GM23338 (cell line): ENCODE results near the gene RPH3AL. TPM values are rescaled to one million over a fixed set of nuclear protein-coding genes. Genes with fewer than 3 reads are reported as not detected.

Source experiments
- ATAC-seq: fragments of 200-7000 bp; cut with Tn5 transposase; 3 replicates; pipeline ENCODE4 v1.9.1; 2020
- DNase-seq: peaks from one replicate; pipeline ENCODE4 v3.0.0-alpha.2; 2015; ENCODE audit warnings: low spot score
- H2AFZ ChIP-seq: fragments of 200-600 bp; sonication (generic); 2 replicates; pipeline ENCODE4 v1.8.0; 2016; ENCODE audit warnings: antibody characterized with exemption, mild to moderate bottlenecking, moderate library complexity
- H3F3A ChIP-seq: fragments of 200-600 bp; sonication (generic); replicated peaks from 2 replicates; pipeline ENCODE4 v1.8.0; 2017; ENCODE audit warnings: antibody characterized with exemption, mixed run types, low read depth
- H3K27ac ChIP-seq: fragments of 200-600 bp; sonication (generic); 2 replicates; pipeline ENCODE4 v1.6.1; 2016; ENCODE audit warnings: low read depth
- H3K27me3 ChIP-seq: fragments of 200-600 bp; sonication (generic); 2 replicates; pipeline ENCODE4 v1.8.0; 2016; ENCODE audit warnings: mild to moderate bottlenecking, mixed run types, moderate library complexity; ENCODE audit not compliant: insufficient read depth
- H3K36me3 ChIP-seq: fragments of 200-600 bp; sonication (generic); 2 replicates; pipeline ENCODE4 v1.8.0; 2016; ENCODE audit warnings: mild to moderate bottlenecking; ENCODE audit not compliant: insufficient read depth
- H3K4me1 ChIP-seq: fragments of 200-600 bp; sonication (generic); 2 replicates; pipeline ENCODE4 v1.8.0; 2016; ENCODE audit warnings: mild to moderate bottlenecking, moderate library complexity; ENCODE audit not compliant: insufficient read depth
- H3K4me2 ChIP-seq: fragments of 200-600 bp; sonication (generic); 2 replicates; pipeline ENCODE4 v1.7.1; 2017; ENCODE audit warnings: mixed run types
- H3K4me3 ChIP-seq: fragments of 200-600 bp; sonication (generic); 2 replicates; pipeline ENCODE4 v1.6.1; 2016; ENCODE audit warnings: mixed run types
- H3K79me2 ChIP-seq: fragments of 200-600 bp; sonication (generic); replicated peaks from 2 replicates; pipeline ENCODE4 v1.8.0; 2017; ENCODE audit warnings: mild to moderate bottlenecking; ENCODE audit not compliant: insufficient read depth
- H3K9me2 ChIP-seq: fragments of 200-600 bp; sonication (generic); 2 replicates; pipeline ENCODE4 v1.8.0; 2017; ENCODE audit not compliant: insufficient read depth
- H4K20me1 ChIP-seq: fragments of 200-600 bp; sonication (generic); replicated peaks from 2 replicates; pipeline ENCODE4 v1.8.0; 2017; ENCODE audit warnings: mild to moderate bottlenecking; ENCODE audit not compliant: insufficient read depth
- H3K27ac Mint-ChIP-seq: 2 replicates; pipeline ENCODE4 v1.8.0; 2020; ENCODE audit warnings: inconsistent platforms, mild to moderate bottlenecking, moderate library complexity, mixed read lengths
- H3K27me3 Mint-ChIP-seq: 3 replicates; pipeline ENCODE4 v1.8.0; 2022; ENCODE audit warnings: low read depth, mild to moderate bottlenecking, moderate library complexity, mixed read lengths, inconsistent platforms; ENCODE audit not compliant: insufficient read depth, poor library complexity
- H3K36me3 Mint-ChIP-seq: 3 replicates; pipeline ENCODE4 v1.8.0; 2021; ENCODE audit warnings: low read depth, mild to moderate bottlenecking, inconsistent platforms, moderate library complexity, mixed read lengths
- H3K4me1 Mint-ChIP-seq: 3 replicates; pipeline ENCODE4 v1.8.0; 2020; ENCODE audit warnings: mild to moderate bottlenecking, inconsistent platforms, mixed read lengths
- H3K4me3 Mint-ChIP-seq: 3 replicates; pipeline ENCODE4 v1.8.0; 2021; ENCODE audit warnings: moderate library complexity, mild to moderate bottlenecking, inconsistent platforms, mixed read lengths
- H3K9me3 Mint-ChIP-seq: 3 replicates; pipeline ENCODE4 v1.8.0; 2020; ENCODE audit warnings: moderate library complexity, mild to moderate bottlenecking, inconsistent platforms, mixed read lengths
- CREB1 ChIP-seq: fragments of 250-450 bp; sonication (Bioruptor Pico); IDR thresholded peaks from 2 replicates; pipeline ENCODE4 v1.5.0; 2020; ENCODE audit warnings: low read depth, mild to moderate bottlenecking, moderate library complexity
- JUNB ChIP-seq: IDR thresholded peaks from one replicate; pipeline ENCODE4 v1.6.1; 2016; ENCODE audit warnings: antibody characterized with exemption; ENCODE audit not compliant: unreplicated experiment
- NANOG ChIP-seq: IDR thresholded peaks from 2 replicates; pipeline ENCODE4 v1.6.1; 2016; ENCODE audit warnings: antibody characterized with exemption, borderline replicate concordance
- STAT1 ChIP-seq: IDR thresholded peaks from one replicate; pipeline ENCODE4 v1.6.1; 2016; ENCODE audit warnings: antibody characterized with exemption; ENCODE audit not compliant: unreplicated experiment
- polyA plus RNA-seq: library from polyadenylated mRNA; unstranded; fragments of >200 nt; fragmentation: Nextera tagmentation; extraction: Ambion mirVana; gene quantifications from 2 replicates; pipeline ENCODE4 v1.2.1, GENCODE V29; 2016
- total RNA-seq: library from RNA; depleted of rRNA; stranded (reverse); fragments of >200 nt; shearing (Covaris generic); gene quantifications from 2 replicates; pipeline ENCODE4 v1.2.3, GENCODE V29; 2014
- TF ChIP-seq, protein P1 (sequence below): IDR thresholded peaks from 2 replicates; pipeline ENCODE4 v1.6.1; 2016; ENCODE audit warnings: antibody characterized with exemption
- TF ChIP-seq, protein P2 (sequence below), 2 experiments: fragments of 200-600 bp in 1 of 2; sonication (generic) in 1 of 2; conservative IDR thresholded peaks; 2 replicates each; pipeline versions ENCODE4 v1.5.1 to v1.6.1; 2016 to 2017; ENCODE audit warnings: antibody characterized with exemption in 2 of 2, low read depth in 2 of 2, mild to moderate bottlenecking in 2 of 2, moderate library complexity in 1 of 2
- TF ChIP-seq, protein P3 (sequence below): IDR thresholded peaks from one replicate; pipeline ENCODE4 v1.6.1; 2018; ENCODE audit warnings: antibody characterized with exemption; ENCODE audit not compliant: unreplicated experiment

RPH3AL gene
- total and polyA plus RNA-seq, 2 experiments from 2014 or later: 2.7 to 6.3 TPM

DNA sequence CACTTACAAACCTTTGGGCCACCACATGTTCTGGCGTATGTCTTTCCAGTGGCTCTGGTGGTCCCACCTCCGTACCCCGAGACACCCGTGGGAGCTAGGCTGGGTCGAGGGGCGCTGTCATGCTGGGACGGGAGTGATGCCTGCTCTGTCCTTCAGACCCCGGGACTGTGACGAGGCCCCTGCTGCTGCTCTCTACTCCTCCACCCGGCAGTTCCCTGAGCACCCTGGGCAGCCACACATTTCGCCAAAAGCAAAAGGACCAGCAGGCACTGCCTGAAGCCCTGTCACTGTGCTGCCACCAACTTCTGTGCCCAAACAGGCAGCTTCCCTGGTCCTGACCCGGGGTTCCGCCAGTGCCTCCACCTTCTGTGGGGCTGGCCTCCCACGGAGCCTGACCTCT is 186.7 kb downstream of the RPH3AL start (continued):
- TF ChIP-seq, protein P1, sequence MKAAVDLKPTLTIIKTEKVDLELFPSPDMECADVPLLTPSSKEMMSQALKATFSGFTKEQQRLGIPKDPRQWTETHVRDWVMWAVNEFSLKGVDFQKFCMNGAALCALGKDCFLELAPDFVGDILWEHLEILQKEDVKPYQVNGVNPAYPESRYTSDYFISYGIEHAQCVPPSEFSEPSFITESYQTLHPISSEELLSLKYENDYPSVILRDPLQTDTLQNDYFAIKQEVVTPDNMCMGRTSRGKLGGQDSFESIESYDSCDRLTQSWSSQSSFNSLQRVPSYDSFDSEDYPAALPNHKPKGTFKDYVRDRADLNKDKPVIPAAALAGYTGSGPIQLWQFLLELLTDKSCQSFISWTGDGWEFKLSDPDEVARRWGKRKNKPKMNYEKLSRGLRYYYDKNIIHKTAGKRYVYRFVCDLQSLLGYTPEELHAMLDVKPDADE: no peak
- TF ChIP-seq STAT1: no peak
- no peak for TF ChIP-seq NANOG

DNA sequence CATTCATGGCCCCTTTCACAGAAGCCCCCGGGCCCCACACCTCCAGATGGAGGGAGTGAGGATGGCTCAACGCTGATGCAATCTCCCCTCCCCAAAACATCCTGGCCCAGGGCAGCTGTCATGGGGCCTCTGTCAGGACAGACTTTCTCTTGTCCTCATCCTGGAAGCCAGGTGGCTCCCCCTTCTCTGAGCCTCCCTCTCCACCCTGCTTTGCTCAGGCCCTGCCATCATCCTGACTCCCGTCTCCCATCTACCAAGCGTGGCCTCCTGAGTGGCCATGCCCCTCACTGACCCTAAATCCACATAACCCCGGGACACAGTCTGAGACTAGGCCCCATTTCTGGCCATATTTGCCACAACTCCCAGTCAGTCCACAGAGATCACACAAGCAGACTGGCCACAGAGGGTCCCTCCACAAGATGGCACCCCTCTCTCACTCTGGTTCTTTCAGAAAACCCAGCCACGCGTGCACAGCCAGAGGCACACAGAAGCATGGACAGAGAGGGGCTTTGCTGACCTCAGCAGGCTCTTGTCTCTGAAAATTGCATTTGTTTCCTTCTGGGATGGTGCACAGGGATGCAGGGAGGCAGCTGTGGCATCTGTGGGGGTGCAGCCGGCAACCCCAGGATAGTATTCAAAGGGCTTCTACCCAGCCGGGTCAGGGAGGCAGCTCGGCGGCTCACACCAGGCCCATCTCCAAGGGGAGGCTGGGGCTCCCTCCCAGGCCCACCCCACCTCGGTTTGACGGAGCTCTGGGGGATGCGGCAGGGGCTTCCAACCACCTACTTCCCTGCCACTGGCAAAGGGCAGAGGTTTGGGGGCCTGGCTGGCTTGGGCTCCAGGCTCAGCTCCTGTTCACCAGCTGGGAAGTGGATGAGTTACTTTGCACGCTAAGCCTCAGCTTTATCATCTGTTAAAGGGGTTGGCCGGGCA is 188.0 kb downstream of the RPH3AL start:
- no peak for TF ChIP-seq NANOG
- TF ChIP-seq, protein P2, sequence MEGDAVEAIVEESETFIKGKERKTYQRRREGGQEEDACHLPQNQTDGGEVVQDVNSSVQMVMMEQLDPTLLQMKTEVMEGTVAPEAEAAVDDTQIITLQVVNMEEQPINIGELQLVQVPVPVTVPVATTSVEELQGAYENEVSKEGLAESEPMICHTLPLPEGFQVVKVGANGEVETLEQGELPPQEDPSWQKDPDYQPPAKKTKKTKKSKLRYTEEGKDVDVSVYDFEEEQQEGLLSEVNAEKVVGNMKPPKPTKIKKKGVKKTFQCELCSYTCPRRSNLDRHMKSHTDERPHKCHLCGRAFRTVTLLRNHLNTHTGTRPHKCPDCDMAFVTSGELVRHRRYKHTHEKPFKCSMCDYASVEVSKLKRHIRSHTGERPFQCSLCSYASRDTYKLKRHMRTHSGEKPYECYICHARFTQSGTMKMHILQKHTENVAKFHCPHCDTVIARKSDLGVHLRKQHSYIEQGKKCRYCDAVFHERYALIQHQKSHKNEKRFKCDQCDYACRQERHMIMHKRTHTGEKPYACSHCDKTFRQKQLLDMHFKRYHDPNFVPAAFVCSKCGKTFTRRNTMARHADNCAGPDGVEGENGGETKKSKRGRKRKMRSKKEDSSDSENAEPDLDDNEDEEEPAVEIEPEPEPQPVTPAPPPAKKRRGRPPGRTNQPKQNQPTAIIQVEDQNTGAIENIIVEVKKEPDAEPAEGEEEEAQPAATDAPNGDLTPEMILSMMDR (conservative IDR thresholded peaks at IDR 0.05; ENCODE audit: low read depth in 2 of 2): peak; percentile 65 to 90
- Mint-ChIP-seq H3K4me3 (no peak overlapping the region), H3K36me3 (no peaks in the 10 kb centered on the region), H3K4me1 (no peaks in the 10 kb centered on the region; the same call in 2 of the 3 replicates), H3K9me3 (no peaks in the 10 kb centered on the region), H3K27ac (peak overlapping the region; percentile 72), H3K27me3 (peaks cover 2% of the 10 kb centered on the region)
- H3K79me2 ChIP-seq: no peaks in the 10 kb centered on the region
- H4K20me1 ChIP-seq: no peaks in the 10 kb centered on the region
- H3K4me3 ChIP-seq: no peak overlapping the region
- no peaks in the 10 kb centered on the region for H3K9me2 ChIP-seq
- no peak overlapping the region for H3K4me2 ChIP-seq
- no peak overlapping the region for H3K27ac ChIP-seq
- no peaks in the 10 kb centered on the region for H3K4me1 ChIP-seq
- no peaks in the 10 kb centered on the region for H3K27me3 ChIP-seq
- no peaks in the 10 kb centered on the region for H3K36me3 ChIP-seq
- no peaks in the 10 kb centered on the region for H3F3A ChIP-seq
- no peak overlapping the region for H2AFZ ChIP-seq
- ATAC-seq: peak; percentile 88
- DNase-seq: peak; percentile 68

DNA sequence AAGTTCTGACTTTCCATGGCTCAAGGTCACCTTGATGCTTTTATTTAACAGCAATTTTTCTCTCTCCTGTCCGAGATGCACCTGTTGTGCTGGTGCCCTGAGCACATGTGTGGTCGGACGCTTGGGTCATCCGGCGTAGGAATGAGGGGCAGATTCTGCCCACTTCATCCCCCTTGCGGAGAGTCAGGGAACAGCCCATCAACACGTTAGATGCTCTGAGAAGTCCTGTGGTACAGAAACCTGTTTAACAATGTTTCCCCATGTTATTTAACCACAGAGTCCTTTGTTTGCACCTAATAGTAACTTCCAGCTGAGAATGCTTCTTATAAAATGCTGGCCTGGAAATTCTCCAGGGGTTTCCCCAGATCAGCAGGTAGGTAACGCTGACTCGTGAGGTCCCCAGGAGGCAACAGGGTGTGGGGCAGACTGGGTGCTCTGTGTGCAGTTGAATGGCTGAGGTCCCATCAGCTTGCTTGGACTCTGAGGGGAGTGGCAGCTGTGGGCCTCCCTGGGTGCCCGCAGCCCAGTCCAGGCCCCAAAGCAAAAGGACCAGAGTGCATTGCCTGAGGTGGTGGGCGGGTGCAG is 189.0 kb downstream of the RPH3AL start:
- TF ChIP-seq, protein P3, sequence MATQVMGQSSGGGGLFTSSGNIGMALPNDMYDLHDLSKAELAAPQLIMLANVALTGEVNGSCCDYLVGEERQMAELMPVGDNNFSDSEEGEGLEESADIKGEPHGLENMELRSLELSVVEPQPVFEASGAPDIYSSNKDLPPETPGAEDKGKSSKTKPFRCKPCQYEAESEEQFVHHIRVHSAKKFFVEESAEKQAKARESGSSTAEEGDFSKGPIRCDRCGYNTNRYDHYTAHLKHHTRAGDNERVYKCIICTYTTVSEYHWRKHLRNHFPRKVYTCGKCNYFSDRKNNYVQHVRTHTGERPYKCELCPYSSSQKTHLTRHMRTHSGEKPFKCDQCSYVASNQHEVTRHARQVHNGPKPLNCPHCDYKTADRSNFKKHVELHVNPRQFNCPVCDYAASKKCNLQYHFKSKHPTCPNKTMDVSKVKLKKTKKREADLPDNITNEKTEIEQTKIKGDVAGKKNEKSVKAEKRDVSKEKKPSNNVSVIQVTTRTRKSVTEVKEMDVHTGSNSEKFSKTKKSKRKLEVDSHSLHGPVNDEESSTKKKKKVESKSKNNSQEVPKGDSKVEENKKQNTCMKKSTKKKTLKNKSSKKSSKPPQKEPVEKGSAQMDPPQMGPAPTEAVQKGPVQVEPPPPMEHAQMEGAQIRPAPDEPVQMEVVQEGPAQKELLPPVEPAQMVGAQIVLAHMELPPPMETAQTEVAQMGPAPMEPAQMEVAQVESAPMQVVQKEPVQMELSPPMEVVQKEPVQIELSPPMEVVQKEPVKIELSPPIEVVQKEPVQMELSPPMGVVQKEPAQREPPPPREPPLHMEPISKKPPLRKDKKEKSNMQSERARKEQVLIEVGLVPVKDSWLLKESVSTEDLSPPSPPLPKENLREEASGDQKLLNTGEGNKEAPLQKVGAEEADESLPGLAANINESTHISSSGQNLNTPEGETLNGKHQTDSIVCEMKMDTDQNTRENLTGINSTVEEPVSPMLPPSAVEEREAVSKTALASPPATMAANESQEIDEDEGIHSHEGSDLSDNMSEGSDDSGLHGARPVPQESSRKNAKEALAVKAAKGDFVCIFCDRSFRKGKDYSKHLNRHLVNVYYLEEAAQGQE: no peak
- TF ChIP-seq, protein P2 (conservative IDR thresholded peaks at IDR 0.05; ENCODE audit: low read depth in 2 of 2): peak; percentile 49
- TF ChIP-seq NANOG: no peak
- TF ChIP-seq JUNB: no peak
- TF ChIP-seq CREB1: no peak

More for the DNA sequence above, 189.0 kb downstream of the RPH3AL start:
- Mint-ChIP-seq H3K9me3 (no peaks in the 10 kb centered on the region), H3K4me1 (no peaks in the 10 kb centered on the region; the same call in 2 of the 3 replicates), H3K27me3 (peaks cover 2% of the 10 kb centered on the region), H3K27ac (no peak overlapping the region), H3K36me3 (no peaks in the 10 kb centered on the region), H3K4me3 (no peak overlapping the region)
- H3K4me3 ChIP-seq: no peak overlapping the region
- H3K27ac ChIP-seq: no peak overlapping the region
- peak; percentile 63 for ATAC-seq
- no peaks in the 10 kb centered on the region for H3K27me3 ChIP-seq
- DNase-seq: peak; percentile 65
- no peaks in the 10 kb centered on the region for H3K4me1 ChIP-seq
- H4K20me1 ChIP-seq: no peaks in the 10 kb centered on the region
- no peak overlapping the region for H3K4me2 ChIP-seq
- no peaks in the 10 kb centered on the region for H3K9me2 ChIP-seq
- H3K36me3 ChIP-seq: no peaks in the 10 kb centered on the region
- H2AFZ ChIP-seq: no peak overlapping the region
- H3F3A ChIP-seq: no peaks in the 10 kb centered on the region
- H3K79me2 ChIP-seq: no peaks in the 10 kb centered on the region
